ENCODE data around the gene EMC9.

The EMC9 gene

GRCh38 chr14:24141097-24141880 lies at the start of gene EMC9:
TSS of gene EMC9 (minus strand) at chr14:24141591. CDS start at chr14:24141304, 287 bp downstream.
- DNase-seq: peak; percentile 99

- DNase-seq: no peak
These were observed 49.0 kb upstream of the EMC9 start for GRCh38 chr14:24190416-24190815.

GRCh38 chr14:24189460-24189859 lies 48.1 kb upstream of the EMC9 start:
- no peak for DNase-seq

GRCh38 chr14:24189059-24189375 lies 47.6 kb upstream of the EMC9 start:
- no peak for DNase-seq

- peak; percentile 95 for DNase-seq
These were observed 47.1 kb upstream of the EMC9 start, which contains the start of gene IPO4 for GRCh38 chr14:24188251-24189058. TSS of gene IPO4 (minus strand) at chr14:24188816. CDS start at chr14:24188787, 29 bp downstream.

- DNase-seq: no peak
These were observed 46.1 kb upstream of the EMC9 start for GRCh38 chr14:24187539-24187915.

- no peak for DNase-seq
These were observed 45.6 kb upstream of the EMC9 start for GRCh38 chr14:24186831-24187538.

GRCh38 chr14:24185741-24186140 lies 44.4 kb upstream of the EMC9 start:
- no peak for DNase-seq

GRCh38 chr14:24185026-24185425 lies 43.6 kb upstream of the EMC9 start:
- DNase-seq: no peak

GRCh38 chr14:24184104-24184970 lies 42.9 kb upstream of the EMC9 start:
- no peak for DNase-seq

GRCh38 chr14:24183014-24183481 lies 41.7 kb upstream of the EMC9 start:
- no peak for DNase-seq

- no peak for DNase-seq
These were observed 40.9 kb upstream of the EMC9 start for GRCh38 chr14:24182110-24182882.

GRCh38 chr14:24181371-24182077 lies 40.1 kb upstream of the EMC9 start:
- no peak for DNase-seq

- no peak for DNase-seq
These were observed 38.8 kb upstream of the EMC9 start for GRCh38 chr14:24179961-24180796.

GRCh38 chr14:24179294-24179960 lies 38.0 kb upstream of the EMC9 start:
- no peak for DNase-seq

- DNase-seq: no peak
These were observed 37.2 kb upstream of the EMC9 start for GRCh38 chr14:24178399-24179178.

- no peak for DNase-seq
These were observed 36.5 kb upstream of the EMC9 start for GRCh38 chr14:24177891-24178290.

GRCh38 chr14:24177041-24177825 lies 35.8 kb upstream of the EMC9 start:
- no peak for DNase-seq

Data from NK-92 treated with Interleukin-12 subunit alpha and Interleukin-12 subunit beta, amount 100 ng/mL, for 24 hours (cell line).